ENCODE data around the gene CRACR2B. TPM values are rescaled to one million over a fixed set of nuclear protein-coding genes. Genes with fewer than 3 reads are reported as not detected.

CRACR2B gene
- total RNA-seq, 1 experiment from 2014 or later = 17.5 TPM

DNA sequence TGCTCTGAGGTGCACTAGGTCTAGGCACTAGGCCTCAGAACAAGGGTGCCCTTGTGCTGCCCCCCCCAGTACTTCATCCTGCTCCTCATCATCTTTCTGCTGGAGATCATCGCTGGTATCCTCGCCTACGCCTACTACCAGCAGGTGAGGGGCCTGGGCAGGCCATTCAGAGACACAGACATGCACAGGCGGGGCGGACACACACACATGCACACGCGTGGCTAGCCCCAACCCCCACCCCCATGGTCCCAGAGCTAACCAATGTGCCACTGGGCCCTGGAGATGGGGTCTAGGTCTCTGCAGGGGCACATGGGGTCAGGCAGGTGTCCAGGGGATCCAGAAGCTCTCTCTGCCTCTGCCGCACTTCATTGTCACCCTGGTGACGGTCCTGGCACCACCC, 9.0 kb downstream of the CRACR2B start:
- Histone ChIP-seq H3K4me3 (no peak overlapping the region), H3K36me3 (ENCODE audit: low read depth) (no peaks in the 10 kb centered on the region), H3K27ac (no peak overlapping the region), H3F3A (ENCODE audit: insufficient read depth, low read depth) (peaks cover 26% of the 10 kb centered on the region; the same call in 1 of the 2 replicates), H3K79me2 (ENCODE audit: low read depth) (peaks cover 26% of the 10 kb centered on the region), H4K20me1 (ENCODE audit: insufficient read depth) (peaks cover 17% of the 10 kb centered on the region), H3K9me3 (ENCODE audit: insufficient read depth, low read depth) (no peaks in the 10 kb centered on the region), H3K4me1 (replicated peaks; ENCODE audit: insufficient read depth) (peaks cover 19% of the 10 kb centered on the region), H3K27me3 (ENCODE audit: insufficient read depth, low read depth) (no peaks in the 10 kb centered on the region), H3K9me2 (ENCODE audit: insufficient read depth) (no peaks in the 10 kb centered on the region), H2AFZ (no peak overlapping the region), H3K4me2 (no peak overlapping the region)
- ChIA-PET CTCF (no interaction called here), POLR2A (ENCODE audit: unreplicated experiment) (no interaction called here)
- intact Hi-C loops (cut with micrococcal nuclease; ENCODE audit: unreplicated experiment) = no loop called here
- TF ChIP-seq, protein P1, sequence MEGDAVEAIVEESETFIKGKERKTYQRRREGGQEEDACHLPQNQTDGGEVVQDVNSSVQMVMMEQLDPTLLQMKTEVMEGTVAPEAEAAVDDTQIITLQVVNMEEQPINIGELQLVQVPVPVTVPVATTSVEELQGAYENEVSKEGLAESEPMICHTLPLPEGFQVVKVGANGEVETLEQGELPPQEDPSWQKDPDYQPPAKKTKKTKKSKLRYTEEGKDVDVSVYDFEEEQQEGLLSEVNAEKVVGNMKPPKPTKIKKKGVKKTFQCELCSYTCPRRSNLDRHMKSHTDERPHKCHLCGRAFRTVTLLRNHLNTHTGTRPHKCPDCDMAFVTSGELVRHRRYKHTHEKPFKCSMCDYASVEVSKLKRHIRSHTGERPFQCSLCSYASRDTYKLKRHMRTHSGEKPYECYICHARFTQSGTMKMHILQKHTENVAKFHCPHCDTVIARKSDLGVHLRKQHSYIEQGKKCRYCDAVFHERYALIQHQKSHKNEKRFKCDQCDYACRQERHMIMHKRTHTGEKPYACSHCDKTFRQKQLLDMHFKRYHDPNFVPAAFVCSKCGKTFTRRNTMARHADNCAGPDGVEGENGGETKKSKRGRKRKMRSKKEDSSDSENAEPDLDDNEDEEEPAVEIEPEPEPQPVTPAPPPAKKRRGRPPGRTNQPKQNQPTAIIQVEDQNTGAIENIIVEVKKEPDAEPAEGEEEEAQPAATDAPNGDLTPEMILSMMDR (conservative IDR thresholded peaks at IDR 0.05) = no peak
- TF ChIP-seq EZH2 (IDR thresholded peaks at IDR 0.05; ENCODE audit: low read depth) = no peak
- no TSS peak for BruUV-seq (replicated peaks)
- no peak for DNase-seq

DNA sequence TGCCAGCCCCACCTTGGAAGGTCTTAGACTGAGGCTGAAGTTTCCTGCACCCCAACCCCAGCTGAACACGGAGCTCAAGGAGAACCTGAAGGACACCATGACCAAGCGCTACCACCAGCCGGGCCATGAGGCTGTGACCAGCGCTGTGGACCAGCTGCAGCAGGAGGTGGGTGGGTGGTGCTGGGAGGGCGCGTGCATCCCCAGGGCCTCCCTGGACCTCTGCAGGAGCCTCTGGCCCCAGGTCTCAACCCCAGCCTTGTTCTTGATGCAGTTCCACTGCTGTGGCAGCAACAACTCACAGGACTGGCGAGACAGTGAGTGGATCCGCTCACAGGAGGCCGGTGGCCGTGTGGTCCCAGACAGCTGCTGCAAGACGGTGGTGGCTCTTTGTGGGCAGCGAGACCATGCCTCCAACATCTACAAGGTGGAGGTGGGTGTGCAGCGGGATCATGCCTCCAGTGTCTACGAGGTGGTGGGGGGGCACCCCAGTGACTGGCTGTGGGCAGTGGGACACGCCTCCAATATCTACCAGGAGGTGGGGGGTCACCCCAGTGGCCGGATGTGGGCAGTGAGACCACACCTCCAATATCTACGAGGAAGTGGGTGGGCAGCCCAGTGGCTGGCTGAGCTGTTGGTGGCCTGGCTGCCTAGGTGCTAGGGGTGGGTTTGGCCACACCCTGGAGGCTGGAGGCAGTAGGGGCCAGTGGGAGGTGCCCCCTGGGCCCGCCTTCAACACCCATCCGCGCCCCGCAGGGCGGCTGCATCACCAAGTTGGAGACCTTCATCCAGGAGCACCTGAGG, 9.7 kb downstream of the CRACR2B start:
- Histone ChIP-seq H4K20me1 (ENCODE audit: insufficient read depth) (peaks cover 18% of the 10 kb centered on the region), H3K4me1 (replicated peaks; ENCODE audit: insufficient read depth) (peaks cover 19% of the 10 kb centered on the region), H3K4me2 (no peak overlapping the region), H3K79me2 (ENCODE audit: low read depth) (peaks cover 31% of the 10 kb centered on the region), H3K9me3 (ENCODE audit: insufficient read depth, low read depth) (no peaks in the 10 kb centered on the region), H3K36me3 (ENCODE audit: low read depth) (no peaks in the 10 kb centered on the region), H2AFZ (no peak overlapping the region), H3F3A (ENCODE audit: insufficient read depth, low read depth) (peaks cover 26% of the 10 kb centered on the region; the same call in 1 of the 2 replicates), H3K9me2 (ENCODE audit: insufficient read depth) (no peaks in the 10 kb centered on the region), H3K27me3 (ENCODE audit: insufficient read depth, low read depth) (no peaks in the 10 kb centered on the region), H3K4me3 (no peak overlapping the region), H3K27ac (no peak overlapping the region)
- CTCF ChIA-PET = no interaction called here
- POLR2A ChIA-PET (ENCODE audit: unreplicated experiment) = interaction anchor here (0.6 kb wide), 1 partner anchor 181 kb away, joined by 3 read pairs; no protein-coding TSS in a partner anchor
- intact Hi-C loops (cut with micrococcal nuclease; ENCODE audit: unreplicated experiment) = no loop called here
- TF ChIP-seq EZH2 (IDR thresholded peaks at IDR 0.05; ENCODE audit: low read depth) = no peak
- TF ChIP-seq, protein P1 (conservative IDR thresholded peaks at IDR 0.05) = no peak
- BruUV-seq (replicated peaks) = no TSS peak
- no peak for DNase-seq

DNA sequence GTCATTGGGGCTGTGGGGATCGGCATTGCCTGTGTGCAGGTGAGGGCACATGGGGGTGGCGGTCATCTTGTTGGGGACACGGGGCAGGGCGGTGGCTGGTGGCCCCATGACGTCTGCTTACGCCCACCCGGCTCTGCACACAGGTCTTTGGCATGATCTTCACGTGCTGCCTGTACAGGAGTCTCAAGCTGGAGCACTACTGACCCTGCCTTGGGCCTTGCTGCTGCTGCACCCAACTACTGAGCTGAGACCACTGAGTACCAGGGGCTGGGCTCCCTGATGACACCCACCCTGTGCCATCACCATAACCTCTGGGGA, 10.2 kb downstream of the CRACR2B start:
- CTCF ChIA-PET = no interaction called here
- no peak overlapping the region for H2AFZ ChIP-seq
- H3K4me2 ChIP-seq = no peak overlapping the region
- H3K27ac ChIP-seq = no peak overlapping the region
- H3K27me3 ChIP-seq (ENCODE audit: insufficient read depth, low read depth) = no peaks in the 10 kb centered on the region
- no peaks in the 10 kb centered on the region for H3K36me3 ChIP-seq (ENCODE audit: low read depth)
- no TSS peak for BruUV-seq (replicated peaks)
- no peak overlapping the region for H3K4me3 ChIP-seq
- intact Hi-C loops (cut with micrococcal nuclease; ENCODE audit: unreplicated experiment) = no loop called here
- no peaks in the 10 kb centered on the region for H3K9me2 ChIP-seq (ENCODE audit: insufficient read depth)
- POLR2A ChIA-PET (ENCODE audit: unreplicated experiment) = no interaction called here
- H3K4me1 ChIP-seq (replicated peaks; ENCODE audit: insufficient read depth) = peaks cover 19% of the 10 kb centered on the region
- no peak for DNase-seq
- H4K20me1 ChIP-seq (ENCODE audit: insufficient read depth) = peaks cover 18% of the 10 kb centered on the region
- H3K79me2 ChIP-seq (ENCODE audit: low read depth) = peaks cover 31% of the 10 kb centered on the region
- no peaks in the 10 kb centered on the region for H3K9me3 ChIP-seq (ENCODE audit: insufficient read depth, low read depth)
- TF ChIP-seq, protein P1 (conservative IDR thresholded peaks at IDR 0.05) = no peak
- no peak for TF ChIP-seq EZH2 (IDR thresholded peaks at IDR 0.05; ENCODE audit: low read depth)
- H3F3A ChIP-seq (ENCODE audit: insufficient read depth, low read depth) = peaks cover 26% of the 10 kb centered on the region; the same call in 1 of the 2 replicates
